ENCODE measurements around the gene ADCY1.

The ADCY1 gene

DNA sequence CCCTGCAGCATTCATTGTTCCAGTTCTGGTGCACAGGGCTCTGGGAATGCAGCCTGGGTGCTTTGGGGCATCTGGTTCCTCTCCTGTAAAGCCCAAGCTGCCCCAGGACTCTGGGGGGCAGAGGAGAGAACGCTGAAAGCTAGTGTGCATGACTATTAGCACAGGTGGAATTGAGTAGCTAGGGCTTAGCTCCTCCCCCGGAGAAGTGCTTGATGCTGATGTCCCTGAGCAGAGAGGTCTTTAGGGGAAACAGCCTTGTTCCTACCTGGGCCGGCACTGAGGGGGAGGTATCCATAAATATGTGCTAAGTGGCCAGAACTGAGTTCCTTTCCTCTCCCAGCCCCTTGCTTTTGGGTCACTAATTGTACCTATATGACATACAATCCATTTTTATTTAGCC lies 3.9 kb downstream of the ADCY1 start:
- peak in 1 of 14 donors; percentile 15 for DNase-seq

DNA sequence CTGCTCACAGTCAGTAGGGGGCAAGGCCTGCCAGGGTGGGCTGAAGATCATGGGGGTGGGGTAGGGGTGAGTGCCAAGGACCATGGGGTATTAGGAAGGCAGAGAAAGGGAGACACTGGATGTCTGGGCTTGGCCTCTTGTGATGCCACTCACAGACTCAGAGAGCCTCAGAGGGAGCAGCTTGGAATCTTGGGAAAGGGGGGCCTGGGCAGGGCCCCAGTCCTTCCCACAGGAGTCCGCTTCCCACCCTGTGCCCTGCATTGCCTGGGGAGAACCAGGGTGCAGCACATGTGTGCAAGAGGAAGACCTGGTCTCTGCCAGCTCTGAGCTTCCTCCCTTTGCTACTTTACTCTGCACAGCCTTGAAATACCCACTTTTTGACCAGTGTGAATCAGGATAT lies 4.3 kb downstream of the ADCY1 start:
- DNase-seq = peak in 1 of 14 donors; percentile 26

DNA sequence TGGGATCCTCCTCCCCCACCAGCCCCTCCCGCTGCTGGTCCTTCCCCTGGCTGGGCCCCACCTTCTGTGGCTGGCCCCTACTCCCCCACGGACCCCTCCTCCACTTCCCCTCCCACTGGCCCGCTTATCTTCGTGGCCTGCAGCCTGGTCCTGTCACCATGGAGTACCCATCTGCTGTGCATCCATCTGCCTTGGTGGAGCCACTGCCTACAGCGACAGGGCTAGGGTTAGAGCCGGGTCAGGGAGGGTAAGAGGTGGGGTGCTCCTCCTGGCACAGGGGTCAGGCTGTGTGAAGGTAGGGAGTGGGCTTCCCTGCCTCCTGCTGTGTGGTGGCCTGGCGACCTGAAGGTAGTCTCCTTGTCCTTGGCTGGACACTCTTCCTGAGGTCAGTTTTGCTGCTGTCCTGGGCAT lies 5.2 kb downstream of the ADCY1 start:
- peak in 2 of 14 donors; percentile 56 to 64 for DNase-seq

DNA sequence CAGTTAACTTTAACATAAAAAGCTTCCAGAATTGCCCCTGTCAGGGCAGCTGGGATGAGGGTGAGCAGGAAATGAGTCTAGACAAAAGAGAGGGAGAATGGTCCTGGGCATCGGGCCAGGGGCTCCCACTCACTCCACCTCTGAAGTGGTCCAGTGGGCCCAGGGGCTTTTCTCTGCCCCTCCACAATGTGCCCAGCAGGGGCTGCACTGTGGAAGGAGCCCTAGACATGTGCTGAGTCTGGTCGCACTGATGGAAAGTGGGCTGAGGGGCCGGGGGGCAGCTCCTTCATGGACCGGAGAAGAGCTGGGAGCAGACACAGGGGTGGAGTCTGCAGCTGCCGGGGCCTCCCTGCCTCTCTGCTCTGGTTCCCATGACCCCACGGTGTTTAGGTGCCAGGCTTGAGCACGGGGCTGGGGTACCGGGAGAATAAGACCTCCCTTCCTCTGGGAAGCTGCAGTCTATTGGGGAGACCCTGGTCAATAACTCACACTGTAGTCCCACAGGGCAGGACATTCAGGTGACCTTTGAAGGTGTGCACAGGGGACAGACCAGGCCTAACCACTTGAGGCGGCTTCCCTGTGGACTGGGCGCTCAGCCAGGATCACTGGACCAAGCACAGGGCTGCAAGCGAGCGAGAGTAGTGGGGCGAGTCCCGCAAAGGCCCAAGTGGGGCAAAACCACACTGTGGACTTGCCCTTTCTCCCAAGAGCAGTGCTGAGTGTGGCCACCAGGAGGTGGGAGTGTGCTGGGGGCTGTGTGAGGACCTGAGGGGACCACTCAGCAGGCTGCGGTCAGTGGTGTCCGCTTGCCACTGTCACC lies 6.1 kb downstream of the ADCY1 start:
- DNase-seq = peak in 1 of 14 donors; percentile 25

DNA sequence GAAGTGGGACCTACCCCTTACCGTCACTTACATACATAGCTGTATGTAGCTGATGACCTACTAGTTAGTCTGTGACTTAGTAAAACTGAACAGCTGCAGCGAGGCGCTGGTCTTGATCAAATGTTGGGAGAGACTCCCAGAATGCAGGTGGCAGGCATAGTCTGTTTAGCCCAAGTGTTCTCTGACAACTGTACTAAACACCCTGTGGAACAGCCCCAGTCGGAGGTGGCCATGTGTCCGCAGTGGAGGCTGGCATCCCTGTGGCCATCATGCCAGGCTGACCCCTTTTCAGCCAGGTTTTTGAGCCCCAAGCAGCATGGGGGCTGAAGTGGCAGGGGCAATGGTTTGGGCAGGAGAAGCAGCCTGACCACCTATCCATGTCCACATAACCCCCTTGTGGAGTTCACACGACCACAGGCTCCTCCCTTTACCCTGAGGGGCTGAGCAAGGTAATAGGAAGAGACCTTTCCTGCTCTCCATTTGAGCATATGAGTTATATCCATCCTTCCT lies 7.2 kb downstream of the ADCY1 start:
- DNase-seq = peak in 1 of 14 donors; percentile 51

DNA sequence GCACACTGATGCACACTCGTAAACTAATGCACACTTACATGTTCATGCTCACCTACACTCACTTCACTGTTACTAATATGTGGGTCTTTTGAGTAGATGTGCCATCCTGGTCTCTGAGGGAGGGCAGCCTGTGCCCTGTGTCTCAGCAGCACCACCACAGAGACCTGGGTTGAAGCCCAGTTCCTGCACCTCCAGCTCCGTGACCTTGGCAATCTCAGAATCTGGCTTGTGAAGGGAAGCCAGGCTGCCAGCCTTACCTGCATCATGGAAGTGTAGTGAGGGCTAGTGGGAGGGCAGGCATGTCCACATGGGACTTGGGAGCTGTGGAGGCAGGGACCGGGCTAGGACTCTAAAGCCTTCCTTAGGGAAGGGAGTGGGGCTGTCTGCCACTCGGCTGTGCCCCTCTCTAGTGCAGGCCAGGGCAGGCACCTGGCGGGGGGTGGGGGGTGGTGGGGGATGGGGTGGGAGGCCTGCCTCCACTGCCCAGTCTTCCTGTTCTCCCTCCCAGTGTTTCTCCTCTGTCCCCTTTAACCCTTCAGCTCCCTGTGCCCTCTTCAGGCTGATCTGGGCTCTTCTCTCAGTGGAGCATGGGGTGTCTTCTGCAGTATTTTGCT lies 8.1 kb downstream of the ADCY1 start:
- DNase-seq = peak in 1 of 14 donors; percentile 81

DNA sequence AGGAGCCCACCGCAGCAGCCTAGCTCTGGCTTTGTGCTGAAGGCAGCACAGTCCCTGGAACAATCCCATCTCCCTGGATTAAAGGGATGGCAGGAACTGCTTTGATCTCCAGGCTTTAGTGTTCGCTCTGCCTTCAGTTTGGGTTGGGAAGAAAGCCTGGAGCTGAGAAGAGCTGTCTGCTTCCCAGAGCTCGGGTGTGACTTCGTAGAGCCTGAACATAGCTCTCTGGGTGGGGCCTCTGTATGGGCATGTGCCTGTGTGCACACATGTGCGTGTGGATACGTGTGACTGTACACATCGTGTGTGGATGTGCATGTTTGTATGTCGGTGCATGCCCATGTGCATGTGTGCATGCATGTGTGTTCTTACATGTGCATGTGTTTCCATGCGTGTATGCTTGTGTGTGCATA lies 8.7 kb downstream of the ADCY1 start:
- peak in 1 of 14 donors; percentile 35 for DNase-seq

DNA sequence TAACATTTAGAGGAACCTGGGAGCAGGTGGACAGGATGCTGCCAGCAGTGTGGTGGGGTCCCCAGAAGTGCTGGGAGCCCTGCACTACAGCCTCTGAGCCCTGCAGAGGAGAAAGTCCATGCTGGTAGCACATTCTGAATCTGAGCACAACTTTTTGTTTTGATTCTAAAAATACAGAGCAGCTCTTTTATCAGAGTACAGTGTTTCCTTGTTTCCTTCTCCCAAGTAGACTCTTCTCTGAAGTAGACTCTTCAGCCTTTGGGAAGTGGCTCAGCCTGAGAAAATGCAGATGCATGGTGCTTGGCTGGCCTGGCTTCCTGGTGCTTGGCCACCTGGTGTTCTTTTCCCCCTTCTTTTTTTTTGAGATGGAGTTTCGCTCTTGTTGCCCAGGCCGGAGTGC lies 9.1 kb downstream of the ADCY1 start:
- peak in 1 of 14 donors; percentile 11 for DNase-seq

DNA sequence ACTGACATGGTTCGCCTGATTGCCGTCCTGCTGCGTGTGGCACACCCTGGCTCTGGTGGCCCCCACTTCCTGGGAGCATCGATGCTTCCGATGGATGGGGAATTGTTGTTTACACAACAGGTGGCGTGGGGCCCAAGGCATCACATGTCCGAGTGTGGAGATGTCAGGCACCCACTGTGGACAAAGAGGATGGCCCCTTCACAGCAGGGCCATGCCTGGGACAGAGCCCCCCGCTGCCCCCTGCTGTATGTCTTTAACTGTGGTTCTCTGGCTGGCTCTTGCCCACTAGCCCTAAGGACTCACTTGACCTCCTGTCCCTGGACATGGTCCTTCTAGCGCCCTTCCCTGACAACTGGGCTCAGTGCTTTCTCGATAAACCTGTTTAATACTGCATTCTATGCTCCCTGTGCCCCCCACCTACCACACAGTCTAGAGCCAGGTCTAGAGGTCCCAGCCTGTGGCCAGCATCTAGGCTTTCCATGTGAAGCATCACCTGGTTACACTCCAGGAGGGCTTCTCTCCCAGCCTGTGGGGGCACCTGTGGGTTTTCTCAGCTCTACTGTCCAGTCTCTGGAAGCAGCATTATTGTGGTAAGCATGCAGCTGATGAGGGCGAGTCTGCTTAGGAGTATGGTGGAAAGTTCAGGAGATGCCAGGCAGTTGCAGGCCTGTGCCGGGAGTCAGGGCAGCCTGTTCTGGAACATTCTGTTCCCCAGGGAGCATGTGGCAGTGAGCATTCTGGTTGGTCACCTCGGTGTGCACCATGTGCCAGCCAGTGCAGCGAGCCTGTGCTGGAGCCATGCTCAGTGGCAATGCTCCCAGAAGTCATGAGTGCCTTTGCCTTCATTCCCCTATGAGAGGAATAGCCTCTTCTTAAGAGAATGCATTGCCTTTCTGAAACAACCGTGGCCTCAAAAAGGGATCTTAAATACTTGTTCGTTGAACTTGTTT lies 10.4 kb downstream of the ADCY1 start:
- DNase-seq = peak in 5 of 14 donors; percentile 11 to 68 (median 26)

DNA sequence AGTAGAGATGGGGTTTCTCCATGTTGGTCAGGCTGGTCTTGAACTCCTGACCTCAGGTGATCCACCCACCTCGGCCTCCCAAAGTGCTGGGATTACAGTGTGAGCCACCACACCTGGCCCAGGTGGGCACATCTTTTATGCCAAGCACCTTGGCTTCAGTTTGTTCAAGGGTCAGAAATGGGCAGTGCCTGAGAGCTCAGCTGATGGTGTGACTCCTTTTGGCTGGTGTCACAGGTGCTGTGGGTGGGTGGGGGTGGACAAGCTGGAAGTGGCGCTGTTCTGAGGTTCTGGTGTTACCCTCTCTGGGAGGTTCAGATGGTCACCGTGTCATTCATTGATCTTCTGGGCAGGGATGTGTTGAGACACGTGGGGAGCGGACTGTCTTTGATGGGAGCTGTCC lies 11.5 kb downstream of the ADCY1 start:
- DNase-seq = no peak

DNA sequence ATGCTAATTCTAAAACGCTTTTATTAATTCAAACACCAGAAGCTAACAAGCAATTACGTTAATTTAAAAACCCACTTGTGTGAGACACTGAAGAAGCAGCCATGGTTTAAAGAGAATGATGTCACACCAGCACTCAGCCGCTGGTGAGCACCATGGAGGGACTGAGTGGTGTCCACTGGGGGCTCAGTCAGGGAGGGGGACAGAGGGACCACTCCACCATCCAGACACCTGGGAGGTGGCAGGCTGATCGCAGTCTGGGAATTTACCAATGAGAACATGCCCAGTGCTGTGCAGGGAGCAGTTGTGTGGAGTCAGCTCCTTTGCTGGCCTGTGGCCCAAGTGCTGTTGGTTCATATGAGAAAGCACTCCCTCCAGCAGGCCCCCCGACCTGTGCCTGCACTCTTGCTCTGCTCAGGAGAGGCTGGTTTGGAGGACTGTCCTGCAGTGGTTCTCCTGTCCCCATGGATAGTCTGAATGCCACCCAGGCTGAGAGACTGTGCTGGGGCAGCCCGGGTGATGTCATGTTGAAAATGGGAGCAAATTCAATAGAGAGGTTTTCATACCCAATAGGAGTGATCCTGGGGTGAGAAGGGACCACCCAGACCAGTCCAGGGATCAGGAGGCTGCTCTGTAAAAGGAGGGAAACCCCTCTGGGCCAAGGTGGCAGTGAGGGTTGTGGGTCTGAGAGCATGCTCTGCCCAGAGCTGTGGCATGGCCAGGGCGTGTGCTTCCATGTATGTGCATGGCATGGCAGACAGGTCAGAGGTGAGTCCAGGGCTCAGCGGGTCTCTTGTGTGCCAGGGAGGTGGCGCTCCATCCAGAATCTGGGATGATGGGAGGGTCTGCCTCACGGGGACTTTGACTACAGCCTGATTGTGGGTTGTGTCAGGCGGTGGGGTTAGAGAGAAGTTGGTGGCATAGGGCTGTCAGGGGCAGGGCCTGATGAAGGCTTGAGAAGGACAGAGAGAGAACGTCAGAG lies 12.7 kb downstream of the ADCY1 start:
- no peak for DNase-seq

DNA sequence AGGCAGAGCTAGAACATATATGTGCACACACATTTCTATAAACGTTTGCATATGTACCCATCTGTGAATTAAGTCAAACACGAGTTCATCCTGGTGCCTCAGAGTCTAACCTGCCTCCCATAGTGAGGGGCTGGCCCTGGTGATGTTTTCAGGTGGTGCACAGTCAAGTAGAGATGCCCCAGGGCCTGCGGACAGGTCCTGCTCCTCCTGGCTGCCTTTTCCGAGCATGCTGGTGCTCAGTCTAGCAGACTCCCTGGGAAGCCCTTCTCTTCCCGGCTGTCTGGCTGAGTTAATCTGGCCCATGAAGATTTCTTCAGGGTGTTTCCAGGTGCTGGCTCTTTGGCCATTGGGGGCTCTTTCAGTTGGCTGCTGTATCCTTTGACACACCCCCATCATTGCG lies 14.3 kb downstream of the ADCY1 start:
- DNase-seq = no peak

DNA sequence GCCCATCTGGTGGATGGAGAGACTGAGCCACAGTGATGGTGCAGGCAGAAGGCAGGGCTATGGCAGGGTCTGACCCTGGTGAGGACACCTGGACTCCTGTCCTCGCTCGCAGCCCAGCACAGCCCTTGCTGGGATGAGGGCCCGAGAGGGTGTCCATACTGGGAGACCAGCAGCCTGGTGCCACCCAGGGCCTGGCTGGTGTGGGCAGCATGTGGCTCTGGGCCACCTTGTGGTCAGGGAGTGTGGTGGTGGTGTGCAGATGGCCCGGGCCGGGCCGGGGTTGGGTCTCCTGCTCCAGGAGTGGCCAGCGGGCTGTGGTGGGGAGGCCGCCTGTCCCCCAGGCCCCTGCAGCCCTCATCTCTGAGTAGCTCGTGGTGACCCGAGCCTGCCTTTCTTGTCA lies 14.9 kb downstream of the ADCY1 start:
- no peak for DNase-seq

DNA sequence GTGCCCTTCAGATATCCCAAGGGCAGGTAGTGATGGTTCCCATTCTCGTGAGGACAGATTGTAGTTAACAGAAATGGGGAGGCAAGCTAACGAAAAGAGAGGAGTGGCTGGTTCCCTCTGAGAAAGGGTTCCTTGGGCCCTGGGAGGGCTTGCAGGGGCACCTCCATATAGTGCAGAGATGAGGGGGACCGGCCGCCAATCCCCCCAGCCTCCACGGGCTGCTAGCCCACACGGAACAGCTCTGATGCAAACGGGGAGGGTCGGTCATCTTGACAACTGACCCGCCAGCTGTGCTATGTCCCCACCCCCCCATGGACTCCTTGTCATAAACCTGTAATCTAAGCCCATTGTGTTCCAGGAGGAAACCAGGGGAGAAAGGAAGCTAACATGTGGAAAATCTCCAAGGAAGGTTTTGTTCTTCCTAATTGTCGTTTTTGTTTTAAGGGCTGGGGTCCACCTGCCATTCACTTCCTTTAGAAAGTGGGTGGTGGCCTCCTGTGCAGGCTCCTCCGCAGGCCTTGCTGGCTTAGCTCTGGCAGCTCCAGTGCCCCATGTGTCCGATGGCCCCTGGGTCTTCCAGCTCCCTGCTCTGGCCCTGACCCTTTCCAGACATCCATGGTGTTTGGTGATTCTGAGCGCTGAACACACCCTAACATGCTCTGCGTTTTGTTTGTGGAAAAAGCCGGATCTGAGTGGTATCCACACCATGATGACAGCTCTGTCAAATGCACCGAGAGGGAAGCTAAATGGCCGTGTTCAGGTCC lies 15.9 kb downstream of the ADCY1 start:
- DNase-seq = no peak

DNA sequence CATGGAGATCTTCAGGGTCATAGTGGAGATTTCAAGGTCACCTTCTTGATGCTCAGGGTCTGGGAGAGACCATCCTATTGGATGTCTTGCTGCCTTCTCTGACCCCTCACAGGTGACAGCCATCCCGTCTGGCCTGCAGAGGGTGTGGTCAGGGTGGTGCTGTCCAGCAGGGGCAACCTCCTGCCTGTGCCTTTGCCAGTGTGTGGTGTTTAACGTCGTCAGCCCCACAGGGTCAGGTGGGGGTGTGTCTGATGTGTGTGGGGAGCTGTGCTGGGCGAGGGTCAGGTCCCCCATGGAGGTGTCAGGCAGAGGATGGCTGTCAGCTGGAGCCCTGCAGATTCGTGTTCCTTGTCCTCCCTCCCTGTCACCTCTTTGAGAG lies 16.5 kb downstream of the ADCY1 start:
- DNase-seq = no peak

DNA sequence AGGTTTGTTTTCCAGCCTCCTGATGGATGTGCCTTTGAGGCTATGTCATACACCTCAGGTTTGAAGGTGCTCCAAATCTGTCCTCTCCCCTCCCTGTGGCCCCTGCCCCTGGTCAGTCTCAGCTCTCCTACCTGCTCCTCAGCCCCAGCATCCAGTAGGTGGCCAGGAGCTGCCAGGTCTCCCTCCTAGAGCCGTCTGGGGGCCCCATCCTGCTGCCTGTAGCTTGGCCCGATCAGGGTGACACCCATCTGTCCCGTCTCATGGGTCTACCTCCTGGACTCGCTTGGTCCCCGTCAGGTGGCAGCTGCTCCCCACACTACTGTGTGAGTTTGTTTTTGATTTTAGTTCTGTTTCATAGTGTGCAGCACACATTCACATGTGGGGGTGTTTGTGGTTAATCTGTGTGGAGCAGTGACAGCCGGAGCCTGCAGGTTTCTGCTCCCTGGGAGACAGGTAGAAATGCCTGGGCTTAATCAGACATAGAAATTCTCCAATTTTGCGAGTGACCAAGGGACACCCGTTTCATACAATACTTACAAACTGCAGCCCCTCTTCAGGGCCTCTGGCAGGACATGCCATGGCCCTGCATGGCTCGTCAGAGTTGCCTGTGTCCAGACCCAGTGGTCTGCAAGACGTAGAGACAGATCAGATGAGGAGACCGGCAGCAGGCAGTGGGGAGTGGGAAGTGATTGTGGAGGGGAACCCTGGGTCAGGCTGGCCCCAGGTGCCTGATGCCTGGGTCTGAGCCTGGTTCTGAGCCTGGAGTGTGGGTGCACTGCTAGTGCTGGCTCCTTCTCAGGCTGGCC lies 17.1 kb downstream of the ADCY1 start:
- DNase-seq = peak in 1 of 14 donors; percentile 17

DNA sequence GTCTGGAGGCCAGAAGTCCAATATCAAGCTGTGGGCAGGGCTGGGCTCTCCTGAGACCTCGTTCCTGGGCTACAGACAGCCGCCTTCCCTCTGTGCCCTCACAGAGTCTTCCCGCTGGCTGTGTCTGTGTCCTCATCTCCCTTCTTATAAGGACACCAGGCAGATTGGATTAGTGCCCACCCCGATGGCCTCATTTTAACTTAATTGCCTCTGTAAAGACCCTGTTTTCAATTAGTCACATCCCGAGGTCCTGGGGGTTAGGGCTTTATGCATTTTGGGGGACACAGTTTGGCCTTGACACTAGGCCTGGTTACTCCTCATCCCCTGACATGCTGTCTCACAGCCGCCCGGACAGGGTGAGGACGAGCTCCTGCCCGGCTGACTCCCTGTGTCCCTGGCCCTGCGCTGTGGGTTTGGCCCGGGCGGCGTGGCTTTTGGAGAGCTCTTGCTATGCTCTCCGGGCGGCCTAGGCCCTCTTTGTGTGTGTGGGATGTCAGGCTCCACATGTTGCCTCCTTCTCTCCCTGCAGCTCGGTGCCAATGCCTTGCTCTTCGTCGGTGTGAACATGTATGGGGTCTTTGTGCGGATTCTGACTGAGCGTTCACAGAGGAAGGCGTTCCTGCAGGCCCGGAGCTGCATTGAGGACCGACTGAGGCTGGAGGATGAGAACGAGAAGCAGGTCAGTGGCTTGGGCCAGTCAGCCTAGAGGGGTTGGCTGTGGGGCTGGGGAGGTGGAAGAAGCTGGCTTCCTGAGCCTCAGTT lies 18.2 kb downstream of the ADCY1 start:
- peak in 1 of 14 donors; percentile 7 for DNase-seq

DNA sequence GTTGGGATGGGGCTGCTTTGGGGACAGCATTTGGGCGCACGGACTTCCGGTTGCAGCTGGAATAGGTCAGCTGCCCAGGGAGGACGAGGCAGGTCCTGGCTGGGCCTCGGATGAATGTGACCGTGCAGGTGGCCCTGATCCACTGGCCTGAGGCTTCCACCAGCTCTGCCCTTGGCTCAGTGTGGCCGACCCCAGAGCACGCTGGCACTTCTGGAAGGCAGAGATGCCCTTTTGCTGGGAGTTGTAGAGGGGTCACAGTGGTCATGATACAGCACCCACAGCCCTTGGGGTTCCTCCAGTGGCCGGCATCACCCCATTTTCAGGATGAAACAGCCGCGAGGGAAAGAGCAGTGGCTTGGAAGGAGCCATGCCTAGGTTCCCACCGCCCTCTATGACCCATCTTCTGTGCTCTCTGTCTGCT lies 19.0 kb downstream of the ADCY1 start:
- DNase-seq = no peak

DNA sequence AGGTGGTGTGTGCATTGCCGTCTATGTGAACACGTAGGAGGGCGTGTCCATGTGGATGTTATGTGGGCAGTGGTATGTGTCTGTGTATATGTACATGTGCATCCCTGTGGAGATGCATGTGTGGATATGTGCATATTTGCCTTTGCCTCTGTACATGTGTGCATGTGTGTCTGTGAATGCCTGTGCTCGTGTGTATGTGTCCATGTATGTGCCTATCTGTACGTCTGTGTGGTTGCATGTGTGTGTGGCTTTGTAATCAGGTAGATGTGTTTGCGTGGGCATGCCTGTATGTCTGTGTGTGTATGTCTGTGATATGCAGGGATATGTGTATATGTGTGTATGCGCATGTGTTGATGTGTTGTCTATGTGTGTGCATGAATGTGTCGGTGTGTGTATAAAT lies 19.7 kb downstream of the ADCY1 start:
- DNase-seq = no peak

All from C1 segment of cervical spinal cord (tissue), 14 donors.